GM18907 (cell line): ENCODE data around the gene PTTG1IP2.

Source experiments
- ATAC-seq: cut with Tn5 transposase; IDR thresholded peaks from one replicate; pipeline ENCODE4 v1.9.1; 2021; ENCODE audit warnings: mild to moderate bottlenecking, moderate library complexity; ENCODE audit not compliant: unreplicated experiment

PTTG1IP2 gene

GRCh38 chr7:90552521-90552920, 83.1 kb downstream of the PTTG1IP2 start:
- ATAC-seq = no peak

DNA sequence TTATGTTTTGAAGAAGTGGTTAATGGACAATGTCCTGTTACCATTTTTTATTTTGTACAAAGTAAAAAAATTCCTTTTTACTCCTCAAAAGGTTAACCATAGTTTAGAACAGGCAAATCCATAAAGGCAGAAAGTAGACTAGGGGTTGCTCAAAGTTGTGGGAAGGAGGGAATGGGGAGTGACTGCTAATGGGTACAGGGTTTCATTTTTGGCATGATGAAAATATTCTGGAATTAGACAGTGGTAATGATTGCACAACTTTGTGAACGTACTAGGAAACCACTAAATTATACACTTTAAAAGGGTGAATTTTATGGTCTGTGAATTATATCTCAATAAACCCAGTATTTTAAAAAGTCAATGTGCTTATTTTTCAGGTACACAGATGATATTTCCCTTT, 91.3 kb downstream of the PTTG1IP2 start:
- ATAC-seq = no peak
